Panc1 (cell line): ENCODE results near the gene BAHCC1. TPM values are rescaled to one million over a fixed set of nuclear protein-coding genes. Genes with fewer than 3 reads are reported as not detected.
A peak's percentile ranks its signal among the peaks of the same experiment; 100 is the strongest.

Source experiments
- ATAC-seq: fragments of 200-7000 bp; cut with Tn5 transposase; 2 replicates; pipeline ENCODE4 v1.9.1; 2020; ENCODE audit warnings: mild to moderate bottlenecking, moderate library complexity
- BruUV-seq: library from RNA; stranded (reverse); fragments of 400-500 nt; replicated peaks from 2 replicates; lab custom pipeline; 2021; lab: Mats Ljungman, UMichigan
- CTCF ChIA-PET: fragments of 300-600 bp; sonication (Branson Sonifier 250); formaldehyde crosslinking; loops from one replicate; lab custom pipeline; 2022; ENCODE audit warnings: antibody characterized with exemption; lab: Charles Lee
- POLR2A ChIA-PET: fragments of 300-600 bp; sonication (Branson Sonifier 250); formaldehyde crosslinking; loops from one replicate; lab custom pipeline; 2022; ENCODE audit warnings: antibody characterized with exemption; lab: Charles Lee
- DNase-seq: peaks from one replicate; pipeline ENCODE4 v3.0.0-alpha.2; 2010; ENCODE audit warnings: low read depth, low spot score
- H3K27ac ChIP-seq: 2 replicates; pipeline ENCODE4 v1.5.1; 2011; ENCODE audit warnings: mild to moderate bottlenecking, low read length, inconsistent platforms
- H3K27me3 ChIP-seq: fragments of 200-500 bp; sonication (Bioruptor generic); 2 replicates; pipeline ENCODE4 v1.6.0; 2014; ENCODE audit warnings: low read length, inconsistent platforms; ENCODE audit not compliant: control insufficient read depth, insufficient read depth
- H3K36me3 ChIP-seq: fragments of 200-500 bp; sonication (Bioruptor generic); 2 replicates; pipeline ENCODE4 v1.5.1; 2014; ENCODE audit warnings: inconsistent platforms, mild to moderate bottlenecking, low read length, moderate library complexity; ENCODE audit not compliant: control insufficient read depth, insufficient read depth
- H3K4me1 ChIP-seq: 2 replicates; pipeline ENCODE4 v1.5.1; 2011; ENCODE audit warnings: inconsistent platforms, mild to moderate bottlenecking, low read length, moderate library complexity; ENCODE audit not compliant: control insufficient read depth, insufficient read depth
- H3K4me3 ChIP-seq, 2 experiments: 2 replicates each; pipeline ENCODE4 v1.5.1; 2011 to 2012; ENCODE audit warnings: low read depth in 2 of 2, low read length in 2 of 2, mild to moderate bottlenecking in 2 of 2, inconsistent platforms in 1 of 2, moderate library complexity in 1 of 2
- H3K9me3 ChIP-seq: fragments of 200-500 bp; sonication (Bioruptor generic); 2 replicates; pipeline ENCODE4 v1.5.1; 2014; ENCODE audit warnings: low read depth, mild to moderate bottlenecking, inconsistent platforms, low read length, moderate library complexity; ENCODE audit not compliant: control insufficient read depth, insufficient read depth
- POLR2AphosphoS5 ChIP-seq: IDR thresholded peaks from 2 replicates; pipeline ENCODE4 v1.6.1; 2012; ENCODE audit warnings: mild to moderate bottlenecking, low read depth, low read length, moderate library complexity
- SIN3A ChIP-seq: IDR thresholded peaks from 2 replicates; pipeline ENCODE4 v1.6.1; 2012; ENCODE audit warnings: low read depth, mild to moderate bottlenecking, low read length, moderate library complexity, borderline replicate concordance; ENCODE audit not compliant: insufficient read depth
- TCF7L2 ChIP-seq: IDR thresholded peaks from 2 replicates; pipeline ENCODE4 v1.6.1; 2011; ENCODE audit warnings: mild to moderate bottlenecking, low read depth, low read length, inconsistent platforms
- in situ Hi-C: cut with HindIII; loops from 2 replicates; pipeline ENCODE4 v1.10.0; 2016; ENCODE audit warnings: low sequenced_read_pairs, low pct_unique_long_range_greater_than_20kb
- intact Hi-C: fragments of 100-400 bp; cut with micrococcal nuclease; formaldehyde crosslinking; loops from one replicate; pipeline ENCODE4 v1.10.0; 2022; ENCODE audit not compliant: unreplicated experiment
- total RNA-seq: library from RNA; stranded (reverse); gene quantifications from one replicate; pipeline ENCODE4 v1.2.1, GENCODE V29; 2021; ENCODE audit not compliant: unreplicated experiment
- TF ChIP-seq, protein P1 (sequence below): fragments of 450-650 bp; IDR thresholded peaks from 2 replicates; pipeline ENCODE4 v1.5.1; 2017; ENCODE audit warnings: mild to moderate bottlenecking
- TF ChIP-seq, protein P2 (sequence below), 2 experiments: IDR thresholded peaks; 2 replicates each; pipeline ENCODE4 v1.6.1; 2011 to 2012; ENCODE audit warnings: low read depth in 2 of 2, control low read depth in 1 of 2, low read length in 1 of 2, mild to moderate bottlenecking in 1 of 2, moderate library complexity in 1 of 2; ENCODE audit not compliant: insufficient read depth in 1 of 2

Gene BAHCC1
- total RNA-seq, 1 experiment from 2014 or later, result 77.4 TPM

DNA sequence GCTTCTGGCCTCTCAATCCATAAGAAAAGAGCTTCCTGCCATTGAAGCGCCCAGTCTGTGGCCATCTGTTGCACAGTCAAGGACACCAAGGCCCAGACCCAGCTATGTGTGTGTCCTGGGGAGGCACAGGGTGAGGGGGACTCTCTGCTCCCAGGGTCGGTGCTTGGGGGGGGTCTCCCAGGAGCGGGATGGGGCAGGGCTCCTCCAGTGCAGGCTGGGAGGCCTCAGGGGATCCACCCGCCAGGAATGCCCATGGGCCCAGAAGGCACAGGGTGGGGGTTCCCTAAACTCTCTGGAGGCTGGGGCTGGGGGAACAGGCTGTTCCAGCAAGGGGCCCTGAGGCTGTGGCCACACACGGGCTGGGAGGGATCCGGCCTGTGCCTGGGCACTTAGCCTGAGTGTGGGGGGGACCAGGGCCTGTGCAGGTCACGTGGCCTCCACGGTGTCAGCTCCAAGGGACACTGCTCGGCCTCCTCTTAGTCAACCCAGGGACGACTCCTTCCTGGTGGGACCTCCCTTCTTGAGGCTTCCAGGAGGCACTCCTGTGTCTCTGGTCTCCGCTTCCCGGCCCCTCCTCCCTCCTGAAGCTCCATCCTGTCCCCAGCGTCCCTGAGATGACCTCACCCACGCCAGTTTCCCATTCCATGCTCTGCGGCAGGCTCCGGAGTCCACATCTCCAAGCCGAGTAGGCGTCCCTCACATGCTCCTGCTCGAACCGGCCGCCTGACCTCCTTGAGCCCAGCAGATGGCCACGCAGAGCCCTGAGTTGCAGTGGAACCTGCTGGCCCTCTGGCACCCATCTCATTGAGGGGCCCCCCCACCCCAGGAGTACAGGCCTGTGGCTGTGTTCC is 23.1 kb upstream of the BAHCC1 start:
- no peaks in the 10 kb centered on the region for H3K27me3 ChIP-seq
- no peaks in the 10 kb centered on the region for H3K9me3 ChIP-seq
- 0 out of 2 replicates have a peak overlapping the region, but pooled peaks have one; percentile 44 for H3K27ac ChIP-seq
- ATAC-seq (peak; percentile 90), DNase-seq (no peak)
- POLR2A ChIA-PET, result no interaction called here
- intact Hi-C loops, result no loop called here
- H3K36me3 ChIP-seq, result no peaks in the 10 kb centered on the region
- in situ Hi-C loops, result no loop called here
- TF ChIP-seq TCF7L2 (no peak), POLR2AphosphoS5 (no peak), SIN3A (no peak)
- TF ChIP-seq, protein P1, sequence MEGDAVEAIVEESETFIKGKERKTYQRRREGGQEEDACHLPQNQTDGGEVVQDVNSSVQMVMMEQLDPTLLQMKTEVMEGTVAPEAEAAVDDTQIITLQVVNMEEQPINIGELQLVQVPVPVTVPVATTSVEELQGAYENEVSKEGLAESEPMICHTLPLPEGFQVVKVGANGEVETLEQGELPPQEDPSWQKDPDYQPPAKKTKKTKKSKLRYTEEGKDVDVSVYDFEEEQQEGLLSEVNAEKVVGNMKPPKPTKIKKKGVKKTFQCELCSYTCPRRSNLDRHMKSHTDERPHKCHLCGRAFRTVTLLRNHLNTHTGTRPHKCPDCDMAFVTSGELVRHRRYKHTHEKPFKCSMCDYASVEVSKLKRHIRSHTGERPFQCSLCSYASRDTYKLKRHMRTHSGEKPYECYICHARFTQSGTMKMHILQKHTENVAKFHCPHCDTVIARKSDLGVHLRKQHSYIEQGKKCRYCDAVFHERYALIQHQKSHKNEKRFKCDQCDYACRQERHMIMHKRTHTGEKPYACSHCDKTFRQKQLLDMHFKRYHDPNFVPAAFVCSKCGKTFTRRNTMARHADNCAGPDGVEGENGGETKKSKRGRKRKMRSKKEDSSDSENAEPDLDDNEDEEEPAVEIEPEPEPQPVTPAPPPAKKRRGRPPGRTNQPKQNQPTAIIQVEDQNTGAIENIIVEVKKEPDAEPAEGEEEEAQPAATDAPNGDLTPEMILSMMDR, result no peak; the same call in 1 of the 2 replicates
- TF ChIP-seq, protein P2, sequence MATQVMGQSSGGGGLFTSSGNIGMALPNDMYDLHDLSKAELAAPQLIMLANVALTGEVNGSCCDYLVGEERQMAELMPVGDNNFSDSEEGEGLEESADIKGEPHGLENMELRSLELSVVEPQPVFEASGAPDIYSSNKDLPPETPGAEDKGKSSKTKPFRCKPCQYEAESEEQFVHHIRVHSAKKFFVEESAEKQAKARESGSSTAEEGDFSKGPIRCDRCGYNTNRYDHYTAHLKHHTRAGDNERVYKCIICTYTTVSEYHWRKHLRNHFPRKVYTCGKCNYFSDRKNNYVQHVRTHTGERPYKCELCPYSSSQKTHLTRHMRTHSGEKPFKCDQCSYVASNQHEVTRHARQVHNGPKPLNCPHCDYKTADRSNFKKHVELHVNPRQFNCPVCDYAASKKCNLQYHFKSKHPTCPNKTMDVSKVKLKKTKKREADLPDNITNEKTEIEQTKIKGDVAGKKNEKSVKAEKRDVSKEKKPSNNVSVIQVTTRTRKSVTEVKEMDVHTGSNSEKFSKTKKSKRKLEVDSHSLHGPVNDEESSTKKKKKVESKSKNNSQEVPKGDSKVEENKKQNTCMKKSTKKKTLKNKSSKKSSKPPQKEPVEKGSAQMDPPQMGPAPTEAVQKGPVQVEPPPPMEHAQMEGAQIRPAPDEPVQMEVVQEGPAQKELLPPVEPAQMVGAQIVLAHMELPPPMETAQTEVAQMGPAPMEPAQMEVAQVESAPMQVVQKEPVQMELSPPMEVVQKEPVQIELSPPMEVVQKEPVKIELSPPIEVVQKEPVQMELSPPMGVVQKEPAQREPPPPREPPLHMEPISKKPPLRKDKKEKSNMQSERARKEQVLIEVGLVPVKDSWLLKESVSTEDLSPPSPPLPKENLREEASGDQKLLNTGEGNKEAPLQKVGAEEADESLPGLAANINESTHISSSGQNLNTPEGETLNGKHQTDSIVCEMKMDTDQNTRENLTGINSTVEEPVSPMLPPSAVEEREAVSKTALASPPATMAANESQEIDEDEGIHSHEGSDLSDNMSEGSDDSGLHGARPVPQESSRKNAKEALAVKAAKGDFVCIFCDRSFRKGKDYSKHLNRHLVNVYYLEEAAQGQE (IDR thresholded peaks at IDR 0.05; ENCODE audit: insufficient read depth in 1 of 2, low read depth in 2 of 2, low read length in 1 of 2), result no peak
- no peak overlapping the region for H3K4me3 ChIP-seq
- no peaks in the 10 kb centered on the region; the same call in 1 of the 2 replicates for H3K4me1 ChIP-seq
- CTCF ChIA-PET, result interaction anchor here (0.6 kb wide), 1 partner anchor 49 kb away, joined by 4 read pairs; no protein-coding TSS in a partner anchor
- no TSS peak for BruUV-seq

DNA sequence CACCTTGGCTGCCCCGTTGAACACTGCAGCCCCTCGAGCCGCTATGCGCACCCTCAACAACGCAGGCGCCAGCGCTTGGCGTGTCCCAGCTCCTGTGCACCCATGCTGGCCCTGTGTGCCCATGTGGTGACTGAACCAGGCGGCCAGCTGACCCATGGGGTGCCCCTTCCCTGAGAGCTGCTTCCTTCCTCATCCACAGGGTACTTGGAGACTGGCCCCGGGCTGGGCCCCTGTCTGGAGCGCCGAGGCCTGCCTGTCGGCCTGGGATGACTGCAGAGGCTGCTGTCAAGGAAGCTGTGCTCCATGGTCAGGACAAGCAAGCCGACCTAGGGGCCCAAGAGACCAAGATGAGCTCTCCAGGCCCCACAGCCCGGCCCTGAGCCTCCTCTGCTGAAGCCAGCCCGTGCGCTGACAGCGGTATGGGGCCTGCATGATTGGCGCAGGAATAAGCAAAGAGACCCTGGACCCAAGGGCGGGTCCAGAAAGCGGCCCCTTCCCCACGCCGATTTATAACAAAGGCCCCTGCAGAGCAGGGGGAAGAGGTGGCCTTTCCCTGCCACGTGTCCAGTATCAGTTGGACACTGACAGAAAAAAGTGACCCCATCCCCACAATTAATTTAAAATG is 21.6 kb upstream of the BAHCC1 start:
- in situ Hi-C loops (no loop called here), intact Hi-C loops (no loop called here)
- POLR2A ChIA-PET, result interaction anchor here (0.5 kb wide), 2 partner anchors 127 to 135 kb away, joined by 7 read pairs; no protein-coding TSS in a partner anchor

More for the DNA sequence above, 21.6 kb upstream of the BAHCC1 start:
- ATAC-seq, result no peak
- H3K4me3 ChIP-seq, result no peak overlapping the region
- CTCF ChIA-PET, result no interaction called here
- no peaks in the 10 kb centered on the region for H3K9me3 ChIP-seq
- H3K4me1 ChIP-seq, result no peaks in the 10 kb centered on the region; the same call in 1 of the 2 replicates
- no peak for DNase-seq
- no peak overlapping the region for H3K27ac ChIP-seq
- BruUV-seq, result no TSS peak
- H3K27me3 ChIP-seq, result no peaks in the 10 kb centered on the region
- H3K36me3 ChIP-seq, result no peaks in the 10 kb centered on the region
- TF ChIP-seq SIN3A, result no peak
- no peak for TF ChIP-seq POLR2AphosphoS5
- TF ChIP-seq TCF7L2, result no peak
- TF ChIP-seq, protein P2 (IDR thresholded peaks at IDR 0.05; ENCODE audit: insufficient read depth in 1 of 2, low read depth in 2 of 2, low read length in 1 of 2), result no peak
- TF ChIP-seq, protein P1, result no peak
